ENCODE results near the gene TCERG1L. TPM values are rescaled to one million over a fixed set of nuclear protein-coding genes. Genes with fewer than 3 reads are reported as not detected.

Gene TCERG1L
- total RNA-seq, 4 donors from 2014 or later: not detected

GRCh38 chr10:131248376-131249165, 63.0 kb downstream of the TCERG1L start:
- TF ChIP-seq CTCF (IDR thresholded peaks at IDR 0.05; ENCODE audit: low read depth): no peak

- TF ChIP-seq CTCF (IDR thresholded peaks at IDR 0.05; ENCODE audit: low read depth): no peak
Measured at GRCh38 chr10:131247873-131248272, 63.6 kb downstream of the TCERG1L start.

- no peak for TF ChIP-seq CTCF (IDR thresholded peaks at IDR 0.05; ENCODE audit: low read depth)
Measured at GRCh38 chr10:131246775-131247174, 64.7 kb downstream of the TCERG1L start.

- no peak for TF ChIP-seq CTCF (IDR thresholded peaks at IDR 0.05; ENCODE audit: low read depth)
Measured at GRCh38 chr10:131246089-131246488, 65.4 kb downstream of the TCERG1L start.

- TF ChIP-seq CTCF (IDR thresholded peaks at IDR 0.05; ENCODE audit: low read depth): no peak
Measured at GRCh38 chr10:131245475-131246059, 66.0 kb downstream of the TCERG1L start.

GRCh38 chr10:131244836-131245235, 66.7 kb downstream of the TCERG1L start:
- no peak for TF ChIP-seq CTCF (IDR thresholded peaks at IDR 0.05; ENCODE audit: low read depth)

GRCh38 chr10:131243076-131243475, 68.4 kb downstream of the TCERG1L start:
- TF ChIP-seq CTCF (IDR thresholded peaks at IDR 0.05; ENCODE audit: low read depth): no peak
